GM12891 (cell line): ENCODE data around the gene CSRP3.

Source experiments
- DNase-seq: peaks from one replicate; pipeline ENCODE4 v3.0.0; 2011; ENCODE audit warnings: low spot score; ENCODE audit not compliant: insufficient read length
- FAIRE-seq: peaks from 2 replicates; lab custom pipeline; 2011; peaks lifted over from hg19 to GRCh38; lab: Jason Lieb, UNC
- PAX5 ChIP-seq: IDR thresholded peaks from 2 replicates; pipeline ENCODE4 v1.6.1; 2011; ENCODE audit warnings: low read length, moderate library complexity, mild to moderate bottlenecking; ENCODE audit not compliant: insufficient read depth, severe bottlenecking
- POLR2A ChIP-seq: IDR thresholded peaks from 2 replicates; pipeline ENCODE4 v1.6.1; 2011; ENCODE audit warnings: low read depth, low read length, control low read depth
- POLR2AphosphoS5 ChIP-seq: IDR thresholded peaks from 2 replicates; pipeline ENCODE4 v1.6.1; 2011; ENCODE audit warnings: low read depth, low read length, control low read depth
- POU2F2 ChIP-seq: IDR thresholded peaks from 2 replicates; pipeline ENCODE4 v1.6.1; 2011; ENCODE audit warnings: low read depth, mild to moderate bottlenecking, control low read depth, low read length, moderate library complexity
- SPI1 ChIP-seq: IDR thresholded peaks from 2 replicates; pipeline ENCODE4 v1.6.1; 2011; ENCODE audit warnings: low read depth, low read length, control low read depth
- TAF1 ChIP-seq: IDR thresholded peaks from 2 replicates; pipeline ENCODE4 v1.6.1; 2011; ENCODE audit warnings: low read depth, low read length, control low read depth

Gene CSRP3

DNA sequence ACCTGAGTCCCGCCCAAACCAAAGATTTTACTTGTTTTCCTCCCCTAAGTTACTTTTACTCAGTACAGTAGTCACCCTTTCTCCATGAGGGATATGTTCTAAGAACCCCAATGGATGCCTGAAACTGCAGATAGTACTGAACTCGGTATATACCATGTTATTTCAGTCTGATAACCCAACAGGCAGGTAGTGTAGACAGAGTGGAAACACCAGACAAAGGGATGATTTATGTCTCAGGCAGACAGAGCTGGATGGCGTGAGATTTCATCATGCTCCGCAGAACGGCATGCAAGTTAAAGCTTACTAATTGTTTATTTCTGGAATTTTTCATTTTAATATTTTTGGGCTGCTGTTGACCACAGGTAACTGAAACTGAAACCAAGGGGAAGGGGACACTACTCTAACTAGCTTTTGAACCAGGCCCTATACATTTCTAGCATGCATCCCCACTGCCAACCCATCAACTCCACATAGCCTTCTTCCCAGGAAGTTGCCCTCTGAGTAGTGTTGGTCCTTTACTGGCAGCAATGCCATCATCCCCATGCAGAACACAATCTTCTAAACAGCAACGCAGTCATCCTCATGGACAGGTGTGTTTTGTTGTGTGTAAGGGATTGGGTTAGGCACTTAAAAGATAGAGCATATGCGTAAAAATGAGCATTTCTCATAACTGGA lies 27.7 kb downstream of the CSRP3 start:
- TF ChIP-seq TAF1 (no peak), PAX5 (no peak), POLR2AphosphoS5 (no peak), POU2F2 (no peak), POLR2A (no peak), SPI1 (no peak)
- DNase-seq: no peak
- FAIRE-seq: no peak

DNA sequence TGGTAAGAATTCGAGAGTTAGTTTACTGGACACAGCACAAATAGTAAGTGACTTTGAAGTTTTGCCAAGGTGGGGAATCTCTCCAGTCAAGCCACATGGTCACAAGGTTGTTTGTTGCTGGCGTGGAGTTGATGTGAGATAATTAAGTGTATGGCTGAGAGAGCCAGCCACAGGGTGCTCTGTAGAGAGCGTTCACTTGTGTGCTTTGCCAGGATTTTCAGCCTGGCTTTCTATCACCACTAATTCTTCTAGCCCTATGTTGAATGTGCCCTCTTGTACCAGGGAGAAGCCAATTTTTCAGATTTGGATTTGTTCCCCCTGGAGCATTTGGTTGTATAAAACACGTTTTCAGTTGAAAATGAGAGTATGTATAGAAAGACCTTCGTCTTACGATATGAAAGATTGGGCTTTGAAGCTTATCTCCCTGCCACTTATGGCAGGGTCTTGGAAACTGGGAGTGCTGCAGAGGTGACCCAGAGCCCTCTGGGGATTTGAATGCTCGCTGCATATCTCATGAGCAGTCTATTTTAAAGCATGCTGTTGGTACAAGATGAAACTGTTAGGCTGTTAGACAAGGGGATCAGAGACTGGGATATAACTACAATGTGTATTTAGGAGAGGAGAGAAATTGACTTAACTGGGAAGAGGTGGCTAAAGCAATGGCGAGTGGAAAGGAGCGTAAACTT lies 28.6 kb downstream of the CSRP3 start:
- FAIRE-seq: no peak
- TF ChIP-seq PAX5 (no peak), TAF1 (no peak), POU2F2 (no peak), SPI1 (no peak), POLR2AphosphoS5 (no peak), POLR2A (no peak)
- no peak for DNase-seq

DNA sequence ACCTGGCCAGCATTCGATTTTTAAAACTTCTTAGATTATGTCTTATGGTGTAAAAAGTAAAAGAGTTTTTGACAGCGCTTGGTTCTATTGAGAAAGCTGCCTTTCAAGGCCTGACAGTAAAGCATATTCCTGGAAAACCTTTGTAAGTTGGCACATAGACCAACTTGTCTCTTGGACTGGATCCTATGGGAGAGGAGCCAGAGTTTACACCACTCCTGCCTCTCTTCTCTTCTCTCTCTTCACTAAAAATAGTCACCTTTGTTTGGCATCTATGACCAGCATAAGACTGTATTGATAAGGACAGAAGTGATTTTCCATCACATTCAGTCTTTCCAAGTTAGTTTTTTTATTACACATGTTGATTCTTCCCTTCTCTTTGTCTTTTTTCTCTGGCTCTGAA lies 33.7 kb downstream of the CSRP3 start:
- FAIRE-seq (no peak), DNase-seq (no peak)
- TF ChIP-seq PAX5 (no peak), POU2F2 (no peak), TAF1 (no peak), SPI1 (no peak), POLR2AphosphoS5 (no peak), POLR2A (no peak)

DNA sequence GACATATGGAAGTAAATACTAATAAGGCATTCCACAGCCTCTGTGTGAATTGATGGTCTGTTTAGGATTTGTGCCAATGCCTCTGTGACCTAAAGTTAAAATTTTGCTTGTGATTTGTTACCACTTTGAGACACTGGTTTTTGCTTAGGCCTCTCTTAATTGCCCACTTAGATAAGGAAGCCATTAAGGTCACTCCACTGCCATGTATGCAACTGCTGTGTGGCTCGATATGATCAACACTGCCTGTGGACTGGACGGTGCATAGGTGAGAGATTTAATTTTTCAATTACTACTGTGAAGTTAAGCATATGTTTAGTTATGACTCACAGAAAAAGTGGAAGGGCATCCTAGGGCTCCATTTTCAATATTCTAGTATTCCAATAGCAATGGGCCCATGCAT lies 36.9 kb downstream of the CSRP3 start:
- no peak for DNase-seq
- no peak for FAIRE-seq
- TF ChIP-seq TAF1 (no peak), POLR2A (no peak), POU2F2 (no peak), SPI1 (no peak), PAX5 (no peak), POLR2AphosphoS5 (no peak)

DNA sequence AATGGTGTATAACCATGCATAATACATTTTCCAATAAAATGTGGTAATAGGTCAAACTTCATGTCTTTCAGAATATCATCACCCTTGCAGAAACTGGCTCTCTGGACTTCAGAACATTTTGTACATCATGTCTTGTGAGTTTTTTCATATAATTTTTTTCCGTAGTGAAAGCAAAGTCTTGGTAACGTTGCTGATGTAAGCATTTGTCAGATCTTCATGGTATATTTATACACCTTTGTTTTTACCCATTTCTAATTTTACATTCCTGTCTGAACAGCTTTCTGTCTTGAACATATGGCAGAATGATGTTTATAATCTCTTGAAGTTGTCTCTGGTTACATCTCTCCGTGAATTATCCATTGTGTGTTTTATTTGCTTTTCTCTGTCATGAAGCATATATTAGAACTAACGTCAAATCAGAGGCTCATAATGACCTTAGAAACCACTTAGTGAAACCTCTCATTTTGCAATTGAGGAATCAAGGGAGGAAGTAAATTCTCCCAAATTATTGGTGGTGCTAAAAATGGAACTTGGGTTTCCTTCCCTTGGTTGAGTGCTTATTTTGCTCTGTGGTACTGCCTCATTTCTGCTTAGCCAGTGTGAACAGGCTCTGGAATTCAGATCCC lies 37.4 kb downstream of the CSRP3 start:
- FAIRE-seq (no peak), DNase-seq (no peak)
- TF ChIP-seq SPI1: no peak
- no peak for TF ChIP-seq POU2F2
- no peak for TF ChIP-seq PAX5
- TF ChIP-seq TAF1: no peak
- no peak for TF ChIP-seq POLR2A
- no peak for TF ChIP-seq POLR2AphosphoS5

DNA sequence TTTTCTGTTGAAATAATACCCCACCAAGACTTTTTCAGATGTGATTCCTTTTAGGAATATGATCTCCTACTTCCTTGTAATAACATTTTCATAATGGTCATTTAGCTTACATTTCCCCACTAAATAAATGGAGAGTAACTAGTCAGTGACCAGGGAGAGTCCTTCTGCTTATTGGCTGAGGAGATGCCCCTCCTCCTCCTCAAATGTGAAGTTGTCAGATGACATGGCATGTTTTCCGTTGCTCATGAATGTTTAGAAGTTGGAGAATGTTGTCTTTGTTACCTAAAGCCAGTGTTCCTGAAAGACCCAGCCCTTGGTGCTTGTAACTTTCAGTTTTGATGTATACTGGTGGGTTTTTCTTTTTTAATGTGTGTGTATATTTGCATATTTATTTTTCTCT lies 38.2 kb downstream of the CSRP3 start:
- FAIRE-seq (peak; percentile 41), DNase-seq (no peak)

DNA sequence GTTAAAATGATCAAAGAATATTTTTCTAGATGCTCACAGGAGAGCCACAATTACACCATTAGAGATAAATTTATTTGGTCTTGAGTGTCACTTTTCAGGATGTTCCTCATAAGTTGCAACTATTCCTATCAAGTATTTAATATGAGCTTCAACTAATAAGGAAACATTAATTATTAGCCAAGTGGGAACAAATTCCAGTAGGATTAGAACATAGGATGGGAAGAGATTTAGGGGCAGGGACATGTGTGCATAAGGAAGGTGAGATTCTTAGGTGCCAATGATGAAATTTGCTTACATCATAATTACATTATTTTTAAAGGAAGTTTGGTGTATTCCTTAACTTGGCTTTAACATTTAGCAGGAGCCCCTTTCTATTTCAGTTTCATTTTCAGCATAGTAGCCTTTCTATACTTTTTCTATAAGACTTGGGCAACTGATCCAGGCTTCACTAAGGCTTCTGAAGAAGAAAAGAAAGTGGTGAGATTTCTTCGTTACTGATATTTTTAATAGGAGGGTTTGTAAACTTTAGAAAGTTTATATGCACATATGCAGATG lies 38.8 kb downstream of the CSRP3 start:
- TF ChIP-seq POLR2AphosphoS5: no peak
- no peak for TF ChIP-seq SPI1
- TF ChIP-seq POLR2A: no peak
- no peak for TF ChIP-seq PAX5
- no peak for TF ChIP-seq TAF1
- TF ChIP-seq POU2F2: no peak
- no peak for DNase-seq
- FAIRE-seq: no peak

More for the DNA sequence above, 38.2 kb downstream of the CSRP3 start:
- no peak for TF ChIP-seq POLR2A

DNA sequence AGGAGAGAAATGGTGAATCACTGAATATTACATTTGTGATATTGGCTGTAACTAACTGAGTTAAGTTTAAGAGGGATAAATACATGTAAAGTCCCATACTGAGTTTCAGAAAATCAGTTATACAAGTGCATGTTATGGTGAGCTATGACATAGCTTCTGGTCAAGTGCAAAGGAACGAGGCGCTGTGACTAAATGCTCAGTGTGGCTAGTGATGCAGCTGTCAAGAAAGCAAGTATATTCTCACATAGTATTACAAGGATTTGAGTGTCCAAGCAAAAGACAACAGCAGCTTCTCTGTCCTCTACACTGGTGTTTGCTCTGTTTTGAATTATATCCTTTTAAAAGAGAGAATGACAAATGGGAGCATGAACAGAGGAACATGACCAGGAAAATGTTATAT lies 40.1 kb downstream of the CSRP3 start:
- no peak for FAIRE-seq
- DNase-seq: no peak
- TF ChIP-seq SPI1 (no peak), POU2F2 (no peak), POLR2AphosphoS5 (no peak)

DNA sequence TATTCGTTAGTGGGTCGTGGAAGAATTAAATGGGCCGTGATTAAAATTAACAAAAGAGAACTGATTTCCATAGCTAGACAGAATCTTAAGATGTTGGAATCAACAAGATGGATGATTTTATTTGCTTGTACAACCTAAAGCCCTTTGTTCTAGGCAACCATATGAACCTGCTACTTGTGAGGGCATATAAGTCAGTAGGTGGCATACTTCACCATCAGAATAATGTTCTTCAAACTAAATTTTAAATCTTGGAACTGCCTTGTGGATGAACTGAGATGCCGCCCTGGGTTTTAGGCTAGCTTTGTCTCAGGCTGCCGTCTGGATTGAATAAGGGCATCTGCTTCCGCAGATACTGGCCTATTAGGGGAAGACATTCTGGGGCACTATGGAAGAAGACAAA lies 40.9 kb downstream of the CSRP3 start:
- no peak for TF ChIP-seq TAF1
- TF ChIP-seq POLR2AphosphoS5: no peak
- TF ChIP-seq POU2F2: no peak
- TF ChIP-seq POLR2A: no peak
- no peak for TF ChIP-seq SPI1
- FAIRE-seq (no peak), DNase-seq (no peak)
